Esophagus muscularis mucosa (tissue), 4 donors: Measurements from ENCODE around the gene FBN1. TPM values are rescaled to one million over a fixed set of nuclear protein-coding genes. Genes with fewer than 3 reads are reported as not detected.
A peak's percentile ranks its signal among the peaks of the same experiment; 100 is the strongest.

Source experiments
- DNase-seq: peaks from one replicate; pipeline ENCODE4 v3.0.0-alpha.2; 2017; ENCODE audit errors: extremely low spot score
- H3K27ac ChIP-seq, 4 donors: fragments of 200-600 bp; sonication (generic); replicated peaks in 1 of 4; 1 replicate in 3 of 4; 2 replicates in 1 of 4; pipeline ENCODE4 v1.5.1; 2016 to 2019; ENCODE audit warnings: mild to moderate bottlenecking in 1 of 4
- H3K27me3 ChIP-seq, 4 donors: fragments of 200-600 bp; sonication (generic); one replicate each; pipeline versions ENCODE4 v1.5.1 to v1.6.0; 2016 to 2019
- H3K36me3 ChIP-seq, 4 donors: fragments of 200-600 bp; sonication (generic); one replicate each; pipeline ENCODE4 v1.5.1; 2016 to 2019
- H3K4me1 ChIP-seq, 4 donors: fragments of 200-600 bp; sonication (generic); one replicate each; pipeline ENCODE4 v1.5.1; 2016 to 2019
- H3K4me3 ChIP-seq, 4 donors: fragments of 200-600 bp; sonication (generic); 1 replicate in 2 of 4; 2 replicates in 2 of 4; pipeline ENCODE4 v1.5.1; 2016 to 2019; ENCODE audit warnings: mild to moderate bottlenecking in 4 of 4, moderate library complexity in 1 of 4
- H3K9me3 ChIP-seq, 4 donors: fragments of 200-600 bp; sonication (generic); 1 replicate in 3 of 4; 2 replicates in 1 of 4; pipeline ENCODE4 v1.5.1; 2016 to 2019
- CTCF ChIP-seq, 3 experiments: fragments of 200-600 bp in 2 of 3; fragments of 450-650 bp in 1 of 3; sonication (generic) in 2 of 3; IDR thresholded peaks; one replicate each; pipeline ENCODE4 v1.5.1; 2017 to 2019; ENCODE audit warnings: antibody characterized with exemption in 3 of 3, mild to moderate bottlenecking in 2 of 3, moderate library complexity in 1 of 3
- EP300 ChIP-seq: sonication (generic); formaldehyde crosslinking; IDR thresholded peaks from one replicate; pipeline ENCODE4 v1.6.1; 2017; ENCODE audit warnings: antibody characterized with exemption
- POLR2A ChIP-seq: fragments of 450-650 bp; IDR thresholded peaks from one replicate; pipeline ENCODE4 v1.6.1; 2017; ENCODE audit warnings: antibody characterized with exemption, moderate library complexity, mild to moderate bottlenecking, low read depth
- POLR2AphosphoS5 ChIP-seq, 2 donors: sonication (generic); formaldehyde crosslinking; IDR thresholded peaks; one replicate each; pipeline ENCODE4 v1.6.1; 2017; ENCODE audit warnings: antibody characterized with exemption in 2 of 2
- WGBS: methylation state at CpG from one replicate; pipeline ENCODE4 v1.1.5; 2018; 5-methylcytosine and 5-hydroxymethylcytosine counted together
- intact Hi-C: fragments of 100-400 bp; cut with DNase I; formaldehyde crosslinking; loops from one replicate; pipeline ENCODE4 v1.15.1; 2023
- total RNA-seq, 4 donors: library from RNA; depleted of rRNA; stranded (reverse); fragments of >200 nt; gene quantifications; one replicate each; pipeline versions ENCODE4 v1.1.0 to v1.2.1, GENCODE V29; 2016

FBN1 gene
- total RNA-seq, 4 donors from 2014 or later: 159 to 253 (median 226) TPM

DNA sequence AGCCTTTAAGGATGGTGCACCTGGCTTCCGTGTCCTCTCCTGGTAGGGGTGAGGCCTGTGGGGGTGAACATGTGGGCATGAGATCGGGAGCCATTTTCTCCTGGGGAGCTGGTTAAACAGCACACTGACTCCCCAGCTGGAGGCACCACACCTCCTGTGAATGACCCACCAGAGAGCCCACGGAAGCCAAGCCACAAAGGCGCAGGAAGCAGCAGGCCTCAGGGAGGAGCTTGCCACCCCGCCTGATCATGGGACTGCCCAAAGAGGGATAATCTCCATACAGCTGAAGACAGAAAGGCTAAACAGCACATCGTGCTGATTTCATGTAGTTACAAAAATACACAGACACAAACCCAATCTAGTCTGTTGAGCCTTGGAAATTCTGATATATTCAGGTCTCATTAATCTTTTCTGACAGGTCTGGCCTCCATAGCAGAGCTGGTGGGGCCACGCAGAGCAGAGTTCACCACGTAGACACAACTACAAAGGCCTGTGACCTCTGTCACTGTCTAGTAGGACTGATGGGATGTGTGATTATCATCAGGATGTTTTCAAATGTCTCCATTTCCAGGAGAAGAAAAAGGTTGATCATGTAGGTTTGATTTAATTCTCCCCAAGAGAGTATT, 239.1 kb downstream of the FBN1 start:
- TF ChIP-seq EP300 (no peak), POLR2AphosphoS5 (IDR thresholded peaks at IDR 0.05) (no peak), CTCF (IDR thresholded peaks at IDR 0.05) (no peak), POLR2A (no peak)
- WGBS: 50% methylated on average over 8 of the region's 8 CpGs
- intact Hi-C loops: no loop called here

DNA sequence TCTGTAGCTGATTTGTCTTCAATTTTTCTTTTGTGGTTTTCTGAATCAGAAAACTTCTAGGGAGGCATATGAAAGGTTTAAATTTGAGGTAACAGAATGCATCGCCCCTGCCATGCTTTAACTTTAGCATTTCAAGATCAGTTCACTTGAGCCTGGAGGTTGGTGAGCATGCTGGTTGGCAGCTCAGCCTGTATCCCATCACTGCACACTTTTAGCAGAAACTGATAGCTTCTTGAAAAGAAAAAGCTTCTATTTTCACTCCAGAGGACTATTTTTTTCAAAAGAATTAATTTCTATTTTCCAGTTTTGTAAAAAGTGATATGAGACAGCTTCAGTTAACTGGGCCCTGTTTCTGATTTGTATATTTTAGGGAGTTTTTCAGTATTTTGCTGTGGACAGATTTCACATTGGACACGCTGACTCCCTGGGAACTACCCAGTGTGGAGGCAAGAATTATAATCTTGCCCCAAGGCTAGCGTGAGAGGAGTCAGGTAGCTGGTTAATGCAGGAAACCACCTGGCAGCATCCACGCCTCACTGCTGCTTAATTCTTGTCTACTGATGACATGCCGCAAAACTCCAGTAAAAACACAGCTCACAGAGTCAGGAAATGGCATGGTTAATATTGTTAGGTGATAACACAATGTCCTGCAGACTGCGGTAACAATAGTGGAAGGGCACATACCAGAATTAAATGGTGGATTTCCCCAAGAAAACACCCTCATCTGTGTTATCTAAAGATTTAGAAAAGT, 242.9 kb downstream of the FBN1 start:
- Histone ChIP-seq H3K4me1 (peaks cover 7 to 33% (median 28%) of the 10 kb centered on the region in 4 donors), H3K4me3 (no peak overlapping the region), H3K27me3 (no peaks in the 10 kb centered on the region), H3K36me3 (no peaks in the 10 kb centered on the region), H3K9me3 (no peaks in the 10 kb centered on the region), H3K27ac (peak overlapping the region in 1 of 4 donors; percentile 13)
- no peak for DNase-seq
- 67% methylated on average over 6 of the region's 6 CpGs for WGBS
- no peak for TF ChIP-seq CTCF (IDR thresholded peaks at IDR 0.05)
- TF ChIP-seq EP300: no peak
- no peak for TF ChIP-seq POLR2A
- no peak for TF ChIP-seq POLR2AphosphoS5 (IDR thresholded peaks at IDR 0.05)
- intact Hi-C loops: no loop called here

More for the DNA sequence above, 239.1 kb downstream of the FBN1 start:
- H3K9me3 ChIP-seq: no peaks in the 10 kb centered on the region
- peaks cover 0 to 38% (median 29%) of the 10 kb centered on the region in 4 donors for H3K4me1 ChIP-seq
- no peaks in the 10 kb centered on the region for H3K27me3 ChIP-seq
- H3K4me3 ChIP-seq: no peak overlapping the region
- peak overlapping the region; percentile 18 to 46 (median 34) for H3K27ac ChIP-seq
- peaks cover 14 to 17% (median 15%) of the 10 kb centered on the region in 4 donors for H3K36me3 ChIP-seq
- no peak for DNase-seq

DNA sequence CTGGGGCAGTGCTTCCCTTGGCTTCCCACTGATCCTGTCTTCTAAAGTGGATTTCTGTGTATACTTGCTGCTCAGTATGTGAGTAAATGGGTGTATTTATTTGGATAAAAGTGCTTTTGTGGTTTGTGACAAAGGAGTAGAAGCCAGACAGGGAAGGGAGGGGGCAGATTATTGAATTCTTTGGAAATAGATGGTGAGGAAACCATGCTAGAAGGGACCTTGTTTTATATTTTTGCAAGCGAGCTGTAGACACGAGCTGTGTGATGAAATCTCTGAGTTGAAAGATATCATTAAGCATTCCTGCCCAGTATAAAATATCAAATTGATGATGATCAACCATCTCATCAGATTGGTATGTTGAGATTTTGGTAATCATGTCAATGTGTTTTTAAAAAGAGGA, 245.4 kb downstream of the FBN1 start:
- intact Hi-C loops: no loop called here
- 81% methylated on average over 2 of the region's 2 CpGs for WGBS
- Histone ChIP-seq H3K27ac (peak overlapping the region in 2 of 4 donors; percentile 2 to 27), H3K27me3 (no peaks in the 10 kb centered on the region), H3K9me3 (no peaks in the 10 kb centered on the region), H3K4me3 (no peak overlapping the region), H3K36me3 (no peaks in the 10 kb centered on the region), H3K4me1 (peaks cover 8 to 27% (median 25%) of the 10 kb centered on the region in 4 donors)
- TF ChIP-seq EP300: no peak
- TF ChIP-seq POLR2AphosphoS5 (IDR thresholded peaks at IDR 0.05): no peak
- no peak for TF ChIP-seq POLR2A
- TF ChIP-seq CTCF (IDR thresholded peaks at IDR 0.05): no peak
- no peak for DNase-seq

DNA sequence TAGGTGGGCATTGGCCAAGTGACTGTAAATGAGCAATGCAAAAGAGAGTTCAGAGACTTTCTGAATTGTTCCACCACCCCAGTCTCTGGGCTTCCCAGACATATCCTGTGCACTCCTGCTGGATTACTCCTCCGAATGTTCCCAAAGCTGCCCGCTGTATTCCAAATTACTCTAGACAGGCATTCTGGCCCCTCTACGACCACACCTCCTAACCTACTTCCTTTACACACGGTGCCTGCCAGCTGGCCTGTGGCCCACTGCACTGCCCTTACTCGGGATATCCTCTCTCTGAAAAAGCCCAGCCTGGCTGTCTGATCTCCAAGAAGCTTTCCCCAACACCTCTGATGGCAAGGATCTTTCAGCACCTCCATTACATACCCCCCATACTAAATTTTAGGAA, 247.7 kb downstream of the FBN1 start:
- Histone ChIP-seq H3K27me3 (no peaks in the 10 kb centered on the region), H3K4me1 (peaks cover 8 to 38% (median 36%) of the 10 kb centered on the region in 4 donors), H3K4me3 (no peak overlapping the region), H3K9me3 (no peaks in the 10 kb centered on the region), H3K27ac (peak overlapping the region in 3 of 4 donors; percentile 14 to 33 (median 17)), H3K36me3 (no peaks in the 10 kb centered on the region)
- intact Hi-C loops: no loop called here
- WGBS: 45% methylated on average over 5 of the region's 5 CpGs
- no peak for DNase-seq
- TF ChIP-seq POLR2A: no peak
- peak in 1 of 2 donors; percentile 21 for TF ChIP-seq POLR2AphosphoS5 (IDR thresholded peaks at IDR 0.05)

DNA sequence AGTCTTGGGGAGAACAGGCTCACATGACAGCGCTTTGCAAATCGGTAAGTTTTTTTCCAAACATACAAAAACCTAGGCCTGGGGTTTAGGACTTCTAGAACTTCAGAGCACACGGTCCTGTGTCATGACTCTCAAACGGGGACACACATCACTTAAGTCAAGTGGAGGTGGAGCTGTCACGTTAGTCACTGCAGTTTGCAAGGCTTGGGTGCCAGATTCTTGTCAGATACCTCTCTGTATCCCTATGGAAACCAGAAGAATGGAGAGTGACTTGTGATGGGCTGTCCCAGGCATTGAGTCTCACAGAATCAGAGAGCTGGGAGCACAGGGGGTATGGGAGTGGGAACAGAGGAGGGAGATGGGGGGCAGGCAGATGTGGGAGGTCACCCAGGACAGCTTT, 249.5 kb downstream of the FBN1 start:
- DNase-seq: no peak
- Histone ChIP-seq H3K4me3 (no peak overlapping the region), H3K4me1 (peaks cover 8 to 43% (median 38%) of the 10 kb centered on the region in 4 donors), H3K27me3 (no peaks in the 10 kb centered on the region), H3K9me3 (no peaks in the 10 kb centered on the region), H3K36me3 (no peaks in the 10 kb centered on the region), H3K27ac (peak overlapping the region; percentile 51 to 70 (median 64))
- WGBS: 67% methylated on average over 5 of the region's 5 CpGs
- intact Hi-C loops: no loop called here
- TF ChIP-seq POLR2AphosphoS5 (IDR thresholded peaks at IDR 0.05) (peak in 1 of 2 donors; percentile 0), CTCF (IDR thresholded peaks at IDR 0.05) (no peak), POLR2A (no peak)
